GM23248 (cell line): ENCODE data around the gene LHFPL2.

Source experiments
- EZH2 ChIP-seq: fragments of 200-600 bp; sonication (generic); IDR thresholded peaks from 2 replicates; pipeline ENCODE4 v1.6.1; 2018; ENCODE audit warnings: antibody characterized with exemption, mild to moderate bottlenecking; ENCODE audit not compliant: insufficient read depth, poor library complexity, severe bottlenecking
- EZH2phosphoT487 ChIP-seq: fragments of 200-600 bp; sonication (generic); IDR thresholded peaks from 2 replicates; pipeline ENCODE4 v1.6.1; 2018; ENCODE audit warnings: antibody characterized with exemption, moderate library complexity, mild to moderate bottlenecking, low read depth; ENCODE audit not compliant: insufficient read depth

GRCh38 chr5:78618303-78618702 is 30.3 kb downstream of the LHFPL2 start:
- TF ChIP-seq EZH2 (no peak), EZH2phosphoT487 (no peak)
